ENCODE results near the gene CSNK2B. TPM values are rescaled to one million over a fixed set of nuclear protein-coding genes. Genes with fewer than 3 reads are reported as not detected.

Gene CSNK2B
- total and polyA plus RNA-seq, 9 of the 15 experiments (the other 6 are each of a cell fraction or from before 2014, with no cell fraction given): 120 to 1,126 (median 529) TPM

DNA sequence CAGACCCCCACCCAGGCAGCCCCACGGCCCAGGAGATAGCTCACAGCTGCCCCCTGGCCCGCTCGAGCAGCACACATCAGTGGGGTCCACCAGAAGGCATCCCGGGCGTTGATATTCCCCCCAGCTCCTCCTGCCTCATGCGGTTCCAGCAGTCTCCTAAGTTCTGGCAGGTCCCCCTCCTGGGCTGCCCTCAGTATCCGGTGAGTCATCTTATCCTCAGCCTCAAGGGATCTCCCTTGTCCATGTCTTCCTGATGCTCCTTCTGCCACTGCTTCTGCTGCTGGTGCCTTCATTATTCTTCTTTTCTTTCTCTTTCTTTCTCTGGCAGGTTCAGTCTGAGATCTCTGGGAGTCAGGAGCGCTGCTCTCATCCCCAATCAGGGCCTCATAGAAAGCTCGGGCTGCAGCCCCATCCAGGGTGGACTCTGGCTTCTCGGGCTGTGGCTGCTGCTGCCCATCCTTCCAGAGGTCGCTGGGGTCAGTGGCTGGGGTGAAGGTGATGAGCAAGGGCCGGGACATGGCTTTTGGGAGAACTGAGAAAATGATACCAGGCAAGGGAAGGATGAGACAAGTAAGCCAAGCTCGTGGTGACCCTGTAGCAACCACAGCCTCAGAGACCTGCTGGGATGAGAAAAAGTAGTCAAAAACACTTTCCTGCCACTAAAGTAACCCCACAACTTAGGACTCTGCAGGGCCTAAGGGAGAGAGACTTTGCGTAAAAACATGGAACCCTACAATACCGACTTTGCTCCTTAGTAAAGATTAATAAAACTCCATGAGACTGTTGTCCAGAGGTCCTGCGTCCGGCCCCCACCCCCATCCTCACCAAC is 1.7 kb upstream of the CSNK2B start (continued):
- TF ChIP-seq ZNF589 (CRISPR knock-in tag; IDR thresholded peaks at IDR 0.05; ENCODE audit: low read depth): no peak
- TF ChIP-seq ARID2 (IDR thresholded peaks at IDR 0.05): 0 out of 2 replicates have a peak, but pooled peaks have one; percentile 68
- TF ChIP-seq ZNF778 (CRISPR knock-in tag; IDR thresholded peaks at IDR 0.05): no peak
- no peak for TF ChIP-seq HSF4 (CRISPR knock-in tag; IDR thresholded peaks at IDR 0.05; ENCODE audit: borderline replicate concordance)
- no peak for TF ChIP-seq KDM5B (IDR thresholded peaks at IDR 0.05; ENCODE audit: insufficient replicate concordance, low read depth, low read length)
- no peak for TF ChIP-seq KDM1A (IDR thresholded peaks at IDR 0.05)
- no peak for TF ChIP-seq CEBPB (tag; IDR thresholded peaks at IDR 0.05)
- peak in 1 of 2 experiments; percentile 85; a peak in 2 of 4 replicates for TF ChIP-seq HDAC1 (IDR thresholded peaks at IDR 0.05)
- TF ChIP-seq, protein P1, sequence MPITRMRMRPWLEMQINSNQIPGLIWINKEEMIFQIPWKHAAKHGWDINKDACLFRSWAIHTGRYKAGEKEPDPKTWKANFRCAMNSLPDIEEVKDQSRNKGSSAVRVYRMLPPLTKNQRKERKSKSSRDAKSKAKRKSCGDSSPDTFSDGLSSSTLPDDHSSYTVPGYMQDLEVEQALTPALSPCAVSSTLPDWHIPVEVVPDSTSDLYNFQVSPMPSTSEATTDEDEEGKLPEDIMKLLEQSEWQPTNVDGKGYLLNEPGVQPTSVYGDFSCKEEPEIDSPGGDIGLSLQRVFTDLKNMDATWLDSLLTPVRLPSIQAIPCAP (CRISPR knock-in tag; IDR thresholded peaks at IDR 0.05; ENCODE audit: borderline replicate concordance): no peak
- TF ChIP-seq LARP7 (IDR thresholded peaks at IDR 0.05): peak; percentile 55; the same call in 1 of the 2 replicates
- TF ChIP-seq HDAC2 (IDR thresholded peaks at IDR 0.05): peak; percentile 93
- TF ChIP-seq HDAC6 (IDR thresholded peaks at IDR 0.05; ENCODE audit: low read depth, low read length): no peak
- no peak for TF ChIP-seq ZBTB8A (IDR thresholded peaks at IDR 0.05; ENCODE audit: partially characterized antibody)
- TF ChIP-seq, protein P2, sequence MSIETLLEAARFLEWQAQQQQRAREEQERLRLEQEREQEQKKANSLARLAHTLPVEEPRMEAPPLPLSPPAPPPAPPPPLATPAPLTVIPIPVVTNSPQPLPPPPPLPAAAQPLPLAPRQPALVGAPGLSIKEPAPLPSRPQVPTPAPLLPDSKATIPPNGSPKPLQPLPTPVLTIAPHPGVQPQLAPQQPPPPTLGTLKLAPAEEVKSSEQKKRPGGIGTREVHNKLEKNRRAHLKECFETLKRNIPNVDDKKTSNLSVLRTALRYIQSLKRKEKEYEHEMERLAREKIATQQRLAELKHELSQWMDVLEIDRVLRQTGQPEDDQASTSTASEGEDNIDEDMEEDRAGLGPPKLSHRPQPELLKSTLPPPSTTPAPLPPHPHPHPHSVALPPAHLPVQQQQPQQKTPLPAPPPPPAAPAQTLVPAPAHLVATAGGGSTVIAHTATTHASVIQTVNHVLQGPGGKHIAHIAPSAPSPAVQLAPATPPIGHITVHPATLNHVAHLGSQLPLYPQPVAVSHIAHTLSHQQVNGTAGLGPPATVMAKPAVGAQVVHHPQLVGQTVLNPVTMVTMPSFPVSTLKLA (conservative IDR thresholded peaks at IDR 0.05): no peak
- no peak for TF ChIP-seq BMI1 (IDR thresholded peaks at IDR 0.05; ENCODE audit: low read length)
- peak; percentile 36 for TF ChIP-seq TBP (optimal IDR thresholded peaks at IDR 0.05; ENCODE audit: low read depth, low read length)
- no peak for TF ChIP-seq CBX5 (IDR thresholded peaks at IDR 0.05; ENCODE audit: borderline replicate concordance, low read depth)
- peak; percentile 94 for TF ChIP-seq DPF2 (IDR thresholded peaks at IDR 0.05)
- TF ChIP-seq, protein P3, sequence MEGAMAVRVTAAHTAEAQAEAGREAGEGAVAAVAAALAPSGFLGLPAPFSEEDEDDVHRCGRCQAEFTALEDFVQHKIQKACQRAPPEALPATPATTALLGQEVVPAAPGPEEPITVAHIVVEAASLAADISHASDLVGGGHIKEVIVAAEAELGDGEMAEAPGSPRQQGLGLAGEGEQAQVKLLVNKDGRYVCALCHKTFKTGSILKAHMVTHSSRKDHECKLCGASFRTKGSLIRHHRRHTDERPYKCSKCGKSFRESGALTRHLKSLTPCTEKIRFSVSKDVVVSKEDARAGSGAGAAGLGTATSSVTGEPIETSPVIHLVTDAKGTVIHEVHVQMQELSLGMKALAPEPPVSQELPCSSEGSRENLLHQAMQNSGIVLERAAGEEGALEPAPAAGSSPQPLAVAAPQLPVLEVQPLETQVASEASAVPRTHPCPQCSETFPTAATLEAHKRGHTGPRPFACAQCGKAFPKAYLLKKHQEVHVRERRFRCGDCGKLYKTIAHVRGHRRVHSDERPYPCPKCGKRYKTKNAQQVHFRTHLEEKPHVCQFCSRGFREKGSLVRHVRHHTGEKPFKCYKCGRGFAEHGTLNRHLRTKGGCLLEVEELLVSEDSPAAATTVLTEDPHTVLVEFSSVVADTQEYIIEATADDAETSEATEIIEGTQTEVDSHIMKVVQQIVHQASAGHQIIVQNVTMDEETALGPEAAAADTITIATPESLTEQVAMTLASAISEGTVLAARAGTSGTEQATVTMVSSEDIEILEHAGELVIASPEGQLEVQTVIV (CRISPR knock-in tag; IDR thresholded peaks at IDR 0.05; ENCODE audit: borderline replicate concordance): no peak
- no peak for TF ChIP-seq TAF9B (IDR thresholded peaks at IDR 0.05; ENCODE audit: partially characterized antibody)
- TF ChIP-seq ERF (CRISPR knock-in tag; IDR thresholded peaks at IDR 0.05): 0 out of 2 replicates have a peak, but pooled peaks have one; percentile 4
